HCT116 (cell line): ENCODE measurements around the gene SEBOX. TPM values are rescaled to one million over a fixed set of nuclear protein-coding genes. Genes with fewer than 3 reads are reported as not detected.

Experiments used
- ATAC-seq: fragments of 200-7000 bp; cut with Tn5 transposase; 2 replicates; pipeline ENCODE4 v1.9.1; 2020; ENCODE audit warnings: mild to moderate bottlenecking, moderate library complexity
- BruUV-seq: library from RNA; stranded (reverse); fragments of 400-500 nt; replicated peaks from 2 replicates; lab custom pipeline; 2021; lab: Mats Ljungman, UMichigan
- CTCF ChIA-PET: fragments of 300-600 bp; sonication (Branson Sonifier 250); formaldehyde crosslinking; loops from one replicate; lab custom pipeline; 2021; ENCODE audit warnings: antibody characterized with exemption; lab: Charles Lee
- POLR2A ChIA-PET: fragments of 300-600, 350-600 bp; sonication (Branson Sonifier 250); formaldehyde crosslinking; loops from one replicate; lab custom pipeline; 2021; ENCODE audit warnings: antibody characterized with exemption; lab: Charles Lee
- RAD21 ChIA-PET, 2 experiments: fragments of 300-600 bp; sonication (Branson Sonifier 250); formaldehyde crosslinking; loops; one replicate each; lab custom pipeline; 2023; ENCODE audit warnings: low total read pairs in 2 of 2; ENCODE audit not compliant: uncharacterized antibody in 2 of 2, unreplicated experiment in 2 of 2, low non-redundant PET in 1 of 2; lab: Charles Lee
- DNase-seq: peaks from one replicate; pipeline ENCODE4 v3.0.0-alpha.2; 2010; ENCODE audit warnings: low read depth, low spot score
- H2AFZ ChIP-seq: fragments of 200-600 bp; shearing (Covaris generic), sonication (generic); 2 replicates; pipeline ENCODE4 v1.6.1; 2017; ENCODE audit warnings: low read depth, mixed run types, mixed read lengths, antibody characterized with exemption, low read length; ENCODE audit not compliant: poor library complexity, severe bottlenecking
- H3K27ac ChIP-seq: 2 replicates; pipeline ENCODE4 v1.5.1; 2012; ENCODE audit warnings: low read depth, low read length
- H3K27me3 ChIP-seq: fragments of 200-600 bp; sonication (generic); 2 replicates; pipeline ENCODE4 v1.6.1; 2016; ENCODE audit warnings: mixed run types, low read length, mixed read lengths; ENCODE audit not compliant: insufficient read depth
- H3K36me3 ChIP-seq, 2 experiments: fragments of 200-500 bp in 1 of 2; fragments of 200-600 bp in 1 of 2; sonication (Bioruptor generic) in 1 of 2; sonication (generic) in 1 of 2; 2 replicates each; pipeline versions ENCODE4 v1.5.1 to v1.6.1; 2014 to 2016; ENCODE audit warnings: low read length in 2 of 2, inconsistent platforms in 1 of 2, mixed read lengths in 1 of 2, mixed run types in 1 of 2; ENCODE audit not compliant: insufficient read depth in 2 of 2, control insufficient read depth in 1 of 2
- H3K4me1 ChIP-seq, 2 experiments: fragments of 200-600 bp in 1 of 2; sonication (generic) in 1 of 2; 2 replicates each; pipeline versions ENCODE4 v1.5.1 to v1.6.1; 2012 to 2017; ENCODE audit warnings: low read length in 2 of 2, inconsistent platforms in 1 of 2, mild to moderate bottlenecking in 1 of 2, mixed read lengths in 1 of 2, mixed run types in 1 of 2, moderate library complexity in 1 of 2; ENCODE audit not compliant: insufficient read depth in 2 of 2, control insufficient read depth in 1 of 2
- H3K4me2 ChIP-seq: fragments of 200-600 bp; sonication (generic); 2 replicates; pipeline ENCODE4 v1.6.1; 2017; ENCODE audit warnings: mixed run types, low read length, mixed read lengths
- H3K4me3 ChIP-seq, 2 experiments: fragments of 200-600 bp in 1 of 2; sonication (generic) in 1 of 2; replicated peaks in 1 of 2; 2 replicates each; pipeline ENCODE4 v1.5.1; 2011 to 2016; ENCODE audit warnings: low read length in 2 of 2, control low read depth in 1 of 2, low read depth in 1 of 2, mild to moderate bottlenecking in 1 of 2, mixed read lengths in 1 of 2, mixed run types in 1 of 2
- H3K79me2 ChIP-seq: fragments of 200-600 bp; sonication (generic); 2 replicates; pipeline ENCODE4 v1.6.1; 2017; ENCODE audit warnings: mild to moderate bottlenecking, mixed run types, low read length, moderate library complexity, mixed read lengths; ENCODE audit not compliant: insufficient read depth
- H3K9ac ChIP-seq: fragments of 200-600 bp; sonication (generic); 2 replicates; pipeline ENCODE4 v1.6.1; 2016; ENCODE audit warnings: low read length, mixed read lengths
- H3K9me2 ChIP-seq: fragments of 200-600 bp; sonication (generic), shearing (Covaris generic); 2 replicates; pipeline ENCODE4 v1.6.1; 2017; ENCODE audit warnings: mixed run types, mild to moderate bottlenecking, moderate library complexity; ENCODE audit not compliant: insufficient read depth
- H3K9me3 ChIP-seq, 2 experiments: fragments of 200-500 bp in 1 of 2; fragments of 200-600 bp in 1 of 2; sonication (Bioruptor generic) in 1 of 2; sonication (generic) in 1 of 2; 2 replicates each; pipeline ENCODE4 v1.6.1; 2014 to 2017; ENCODE audit warnings: low read length in 2 of 2, mixed read lengths in 2 of 2, inconsistent platforms in 1 of 2, low read depth in 1 of 2, mild to moderate bottlenecking in 1 of 2, mixed run types in 1 of 2, moderate library complexity in 1 of 2; ENCODE audit not compliant: control insufficient read depth in 1 of 2, insufficient read depth in 1 of 2
- H4K20me1 ChIP-seq: fragments of 200-600 bp; sonication (generic), shearing (Covaris generic); 2 replicates; pipeline ENCODE4 v1.6.1; 2017; ENCODE audit warnings: mixed run types, mild to moderate bottlenecking, moderate library complexity; ENCODE audit not compliant: insufficient read depth
- ELF1 ChIP-seq: IDR thresholded peaks from 2 replicates; pipeline ENCODE4 v1.6.1; 2012; ENCODE audit warnings: low read depth, borderline replicate concordance
- EZH2 ChIP-seq: fragments of 200-600 bp; sonication (generic); IDR thresholded peaks from 2 replicates; pipeline ENCODE4 v1.6.1; 2017; ENCODE audit warnings: antibody characterized with exemption, mixed run types
- EZH2phosphoT487 ChIP-seq: fragments of 200-600 bp; IDR thresholded peaks from 2 replicates; pipeline ENCODE4 v1.6.1; 2018; ENCODE audit warnings: antibody characterized with exemption, borderline replicate concordance
- FOSL1 ChIP-seq: IDR thresholded peaks from 2 replicates; pipeline ENCODE4 v1.6.1; 2012; ENCODE audit warnings: low read depth
- RAD21 ChIP-seq: IDR thresholded peaks from 2 replicates; pipeline ENCODE4 v1.6.1; 2012; ENCODE audit warnings: low read depth, mild to moderate bottlenecking
- REST ChIP-seq: IDR thresholded peaks from 2 replicates; pipeline ENCODE4 v1.6.1; 2012; ENCODE audit warnings: low read depth
- YY1 ChIP-seq: IDR thresholded peaks from 2 replicates; pipeline ENCODE4 v1.6.1; 2011; ENCODE audit warnings: low read length, low read depth, moderate library complexity, mild to moderate bottlenecking; ENCODE audit not compliant: insufficient replicate concordance; ENCODE audit errors: extremely low read depth
- intact Hi-C: fragments of 100-400 bp; cut with micrococcal nuclease; formaldehyde crosslinking; loops from 2 replicates; pipeline ENCODE4 v1.10.0; 2022
- total RNA-seq: library from RNA; stranded (reverse); gene quantifications from one replicate; pipeline ENCODE4 v1.2.1, GENCODE V29; 2021; ENCODE audit not compliant: unreplicated experiment
- TF ChIP-seq, protein P1 (sequence below): IDR thresholded peaks from 2 replicates; pipeline ENCODE4 v1.6.1; 2011; ENCODE audit warnings: mild to moderate bottlenecking, low read length, moderate library complexity; ENCODE audit not compliant: insufficient replicate concordance; ENCODE audit errors: extremely low read depth
- TF ChIP-seq, protein P2 (sequence below): IDR thresholded peaks from 2 replicates; pipeline ENCODE4 v1.6.1; 2012

SEBOX gene
- total RNA-seq, 1 experiment from 2014 or later, result not detected

DNA sequence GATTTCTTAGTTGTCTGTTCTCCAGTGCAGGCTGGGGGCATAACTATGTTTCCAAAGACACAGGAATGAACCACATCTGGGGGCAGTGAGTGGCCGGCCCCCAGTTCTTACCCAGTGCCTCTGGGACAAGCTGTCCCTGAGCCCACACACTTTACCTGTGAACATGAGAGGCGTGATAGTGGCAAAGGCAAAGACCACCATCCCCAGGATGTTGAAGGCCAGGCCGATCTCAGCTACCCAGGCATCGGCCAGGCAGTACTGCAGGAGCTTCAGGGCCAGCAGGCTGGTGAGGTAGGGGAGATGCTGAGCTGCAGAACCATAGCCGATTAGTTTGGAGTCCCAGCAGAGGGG, 39.4 kb upstream of the SEBOX start:
- Histone ChIP-seq H3K4me3 (no peak overlapping the region), H3K4me1 (peaks cover 4 to 26% of the 10 kb centered on the region in 2 experiments; a peak in 3 of 4 replicates), H3K9me2 (no peaks in the 10 kb centered on the region), H3K27ac (no peak overlapping the region), H4K20me1 (no peaks in the 10 kb centered on the region), H3K36me3 (peaks cover 18 to 24% of the 10 kb centered on the region in 2 experiments; a peak in 3 of 4 replicates), H3K79me2 (peaks cover 12% of the 10 kb centered on the region; the same call in 1 of the 2 replicates), H3K9me3 (no peaks in the 10 kb centered on the region), H3K4me2 (no peak overlapping the region), H3K9ac (no peak overlapping the region), H3K27me3 (no peaks in the 10 kb centered on the region), H2AFZ (no peak overlapping the region)
- DNase-seq (no peak), ATAC-seq (no peak)
- POLR2A ChIA-PET, result no interaction called here
- TF ChIP-seq RAD21 (no peak), ELF1 (no peak), YY1 (no peak), REST (no peak), EZH2 (no peak), EZH2phosphoT487 (no peak), FOSL1 (no peak)
- TF ChIP-seq, protein P1, sequence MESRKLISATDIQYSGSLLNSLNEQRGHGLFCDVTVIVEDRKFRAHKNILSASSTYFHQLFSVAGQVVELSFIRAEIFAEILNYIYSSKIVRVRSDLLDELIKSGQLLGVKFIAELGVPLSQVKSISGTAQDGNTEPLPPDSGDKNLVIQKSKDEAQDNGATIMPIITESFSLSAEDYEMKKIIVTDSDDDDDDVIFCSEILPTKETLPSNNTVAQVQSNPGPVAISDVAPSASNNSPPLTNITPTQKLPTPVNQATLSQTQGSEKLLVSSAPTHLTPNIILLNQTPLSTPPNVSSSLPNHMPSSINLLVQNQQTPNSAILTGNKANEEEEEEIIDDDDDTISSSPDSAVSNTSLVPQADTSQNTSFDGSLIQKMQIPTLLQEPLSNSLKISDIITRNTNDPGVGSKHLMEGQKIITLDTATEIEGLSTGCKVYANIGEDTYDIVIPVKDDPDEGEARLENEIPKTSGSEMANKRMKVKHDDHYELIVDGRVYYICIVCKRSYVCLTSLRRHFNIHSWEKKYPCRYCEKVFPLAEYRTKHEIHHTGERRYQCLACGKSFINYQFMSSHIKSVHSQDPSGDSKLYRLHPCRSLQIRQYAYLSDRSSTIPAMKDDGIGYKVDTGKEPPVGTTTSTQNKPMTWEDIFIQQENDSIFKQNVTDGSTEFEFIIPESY, result no peak
- TF ChIP-seq, protein P2, sequence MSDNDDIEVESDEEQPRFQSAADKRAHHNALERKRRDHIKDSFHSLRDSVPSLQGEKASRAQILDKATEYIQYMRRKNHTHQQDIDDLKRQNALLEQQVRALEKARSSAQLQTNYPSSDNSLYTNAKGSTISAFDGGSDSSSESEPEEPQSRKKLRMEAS, result no peak
- intact Hi-C loops, result no loop called here
- RAD21 ChIA-PET, result no interaction called here
- CTCF ChIA-PET, result interaction anchor here (2.6 kb wide), 1 partner anchor 13 kb away, joined by 13 read pairs; no protein-coding TSS in a partner anchor
- no TSS peak for BruUV-seq
